ENCODE data around the gene TANGO2. TPM values are rescaled to one million over a fixed set of nuclear protein-coding genes. Genes with fewer than 3 reads are reported as not detected.
A peak's percentile ranks its signal among the peaks of the same experiment; 100 is the strongest.

TANGO2 gene
- total and polyA plus RNA-seq, 2 of the 8 experiments (the other 6 are each of a cell fraction or from before 2014, with no cell fraction given): 10.1 to 18.4 TPM

GRCh38 chr22:20037419-20037818 is 16.5 kb downstream of the TANGO2 start:
- no peak overlapping the region for H3K4me3 ChIP-seq (ENCODE audit: extremely low read depth in 1 of 4, insufficient read depth in 2 of 4, low read depth in 3 of 4, low read length in 4 of 4)
- 86% methylated on average over 3 of the region's 3 CpGs; no CpG with 5 or more reads in 1 of the 2 experiments for WGBS, 2 experiments (ENCODE audit: extremely low coverage in 1 of 2, insufficient coverage in 1 of 2, insufficient read length in 1 of 2, insufficient replicate concordance in 2 of 2, low coverage in 1 of 2, low lambda C conversion rate in 2 of 2, missing lambda C conversion rate in 1 of 2)

More at GRCh38 chr22:20037419-20037818, 16.5 kb downstream of the TANGO2 start:
- no peak overlapping the region for H2BK120ac ChIP-seq (replicated peaks; ENCODE audit: low read depth, low read length)
- peak overlapping the region; percentile 21 for H3K56ac ChIP-seq (replicated peaks; ENCODE audit: insufficient read length, low read depth, low read length)
- H3K4me1 ChIP-seq (replicated peaks in 1 of 4; ENCODE audit: control insufficient read depth in 3 of 4, insufficient read depth in 4 of 4, low read length in 3 of 4): no peaks in the 10 kb centered on the region
- H3K79me2 ChIP-seq (ENCODE audit: control insufficient read depth in 1 of 2, insufficient read depth in 2 of 2, low read length in 2 of 2): no peaks in the 10 kb centered on the region
- no peak overlapping the region for H3K18ac ChIP-seq (ENCODE audit: extremely low read depth, low read length)
- no peaks in the 10 kb centered on the region for H3K23me2 ChIP-seq (ENCODE audit: low read depth, low read length)
- no peak overlapping the region for H3K27ac ChIP-seq (ENCODE audit: low read depth, low read length)
- no peaks in the 10 kb centered on the region for H3K79me1 ChIP-seq (ENCODE audit: low read depth, low read length)
- no peak overlapping the region for H3K23ac ChIP-seq (ENCODE audit: insufficient read length)
- no peak overlapping the region for H4K91ac ChIP-seq (replicated peaks; ENCODE audit: insufficient read length, low read length)
- H3K4me2 ChIP-seq (ENCODE audit: insufficient read depth in 1 of 2, low read depth in 2 of 2, low read length in 2 of 2): no peak overlapping the region
- H4K8ac ChIP-seq (ENCODE audit: extremely low read depth, insufficient read depth, low read length): no peak overlapping the region
- POLR2A ChIA-PET (ENCODE audit: partially characterized antibody): no interaction called here
- H4K5ac ChIP-seq (ENCODE audit: insufficient read length, low read depth, low read length): no peak overlapping the region
- no peaks in the 10 kb centered on the region for H3K27me3 ChIP-seq (replicated peaks in 1 of 4; ENCODE audit: control insufficient read depth in 3 of 4, extremely low read depth in 1 of 4, insufficient read depth in 3 of 4, low read length in 3 of 4)
- H2AFZ ChIP-seq (ENCODE audit: low read length): no peak overlapping the region
- H4K20me1 ChIP-seq (replicated peaks in 1 of 2; ENCODE audit: control insufficient read depth in 1 of 2, insufficient read depth in 2 of 2, low read length in 2 of 2): peaks cover 0 to 3% of the 10 kb centered on the region in 2 experiments
- no peak overlapping the region for H2BK5ac ChIP-seq (ENCODE audit: low read depth, low read length)
- no peak overlapping the region for H3K4ac ChIP-seq (replicated peaks; ENCODE audit: insufficient read length, low read depth, low read length)
- H2BK15ac ChIP-seq (ENCODE audit: low read length): no peak overlapping the region
- DNase-seq (ENCODE audit: low read depth in 1 of 2, low spot score in 2 of 2): no peak
- H3K14ac ChIP-seq (ENCODE audit: insufficient read length): no peak overlapping the region
- H3K36me3 ChIP-seq (ENCODE audit: control insufficient read depth in 2 of 4, insufficient read depth in 4 of 4, low read length in 3 of 4): no peaks in the 10 kb centered on the region
- TF ChIP-seq ATF3 (IDR thresholded peaks at IDR 0.05; ENCODE audit: insufficient read depth, low read depth, low read length) (no peak), MAFK (IDR thresholded peaks at IDR 0.05; ENCODE audit: low read depth, low read length) (no peak), POLR2A (IDR thresholded peaks at IDR 0.05; ENCODE audit: control extremely low read depth in 1 of 2, low read depth in 2 of 2, low read length in 2 of 2) (no peak), CBX5 (IDR thresholded peaks at IDR 0.05; ENCODE audit: low read depth, low read length) (no peak), FOSL1 (IDR thresholded peaks at IDR 0.05; ENCODE audit: insufficient read depth, low read depth, low read length) (no peak)
- H2AK5ac ChIP-seq (ENCODE audit: low read depth, low read length): no peak overlapping the region
- H3K9me3 ChIP-seq (ENCODE audit: insufficient read depth in 2 of 2, low read depth in 1 of 2, low read length in 1 of 2): no peaks in the 10 kb centered on the region
- no peak overlapping the region for H2BK20ac ChIP-seq (ENCODE audit: low read length)
- CTCF ChIA-PET (ENCODE audit: partially characterized antibody): interaction anchor here (0.9 to 1.3 kb wide), 3 partner anchors 16 to 31 kb away, joined by 3 to 4 read pairs (median 3); no protein-coding TSS in a partner anchor
- no peak overlapping the region for H2BK12ac ChIP-seq (ENCODE audit: low read depth, low read length)
- no peak overlapping the region for H3K9ac ChIP-seq (replicated peaks in 1 of 4; ENCODE audit: extremely low read depth in 1 of 4, low read depth in 3 of 4, low read length in 3 of 4)
- FAIRE-seq: no peak

Data from H1 (cell line).